ENCODE results near the gene RPS6KA5. TPM values are rescaled to one million over a fixed set of nuclear protein-coding genes. Genes with fewer than 3 reads are reported as not detected.

Gene RPS6KA5
- total and polyA plus RNA-seq, 9 of the 15 experiments (the other 6 are each of a cell fraction or from before 2014, with no cell fraction given) = 0.88 to 7.7 (median 4.7) TPM

DNA sequence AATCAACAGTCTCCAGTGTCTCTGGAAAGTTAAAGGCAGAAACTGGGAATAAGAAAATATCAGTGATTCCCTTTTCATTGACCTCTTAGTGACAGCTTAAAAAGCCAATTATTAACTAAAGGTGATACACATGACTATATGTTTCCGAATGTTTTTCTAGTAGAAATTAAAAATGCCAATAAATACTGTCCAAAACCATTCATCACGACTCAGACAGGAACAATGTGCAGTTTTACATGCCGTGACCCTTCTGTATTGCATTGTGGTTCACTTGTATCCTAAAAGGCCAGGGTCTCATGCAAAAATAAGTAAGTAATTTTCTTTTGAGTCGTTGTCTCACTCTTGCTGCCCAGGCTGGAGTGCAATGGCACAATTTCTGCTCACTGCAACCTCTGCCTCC, 138.3 kb downstream of the RPS6KA5 start:
- in situ Hi-C loops (cut with MboI) = no loop called here
- H3K4me2 ChIP-seq (ENCODE audit: insufficient read depth, low read length) = no peak overlapping the region
- DNase-seq (ENCODE audit: extremely low read depth in 1 of 4, low spot score in 3 of 4) = no peak
- no peaks in the 10 kb centered on the region for H3K79me2 ChIP-seq (ENCODE audit: control insufficient read depth, insufficient read depth, low read length)
- intact Hi-C loops (cut with micrococcal nuclease) = no loop called here
- H3K4me3 ChIP-seq = no peak overlapping the region
- WGBS (ENCODE audit: insufficient coverage, low coverage, missing lambda C conversion rate) = 55% methylated on average over 4 of the region's 4 CpGs
- no peak overlapping the region for H3K27ac ChIP-seq (ENCODE audit: extremely low read depth, low read depth, low read length)
- TF ChIP-seq L3MBTL2 (IDR thresholded peaks at IDR 0.05) = no peak
- TF ChIP-seq GABPB1 (CRISPR knock-in tag; IDR thresholded peaks at IDR 0.05) = no peak
- TF ChIP-seq, protein P1, sequence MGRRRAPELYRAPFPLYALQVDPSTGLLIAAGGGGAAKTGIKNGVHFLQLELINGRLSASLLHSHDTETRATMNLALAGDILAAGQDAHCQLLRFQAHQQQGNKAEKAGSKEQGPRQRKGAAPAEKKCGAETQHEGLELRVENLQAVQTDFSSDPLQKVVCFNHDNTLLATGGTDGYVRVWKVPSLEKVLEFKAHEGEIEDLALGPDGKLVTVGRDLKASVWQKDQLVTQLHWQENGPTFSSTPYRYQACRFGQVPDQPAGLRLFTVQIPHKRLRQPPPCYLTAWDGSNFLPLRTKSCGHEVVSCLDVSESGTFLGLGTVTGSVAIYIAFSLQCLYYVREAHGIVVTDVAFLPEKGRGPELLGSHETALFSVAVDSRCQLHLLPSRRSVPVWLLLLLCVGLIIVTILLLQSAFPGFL (CRISPR knock-in tag; IDR thresholded peaks at IDR 0.05) = no peak
- no peak for TF ChIP-seq ZNF589 (CRISPR knock-in tag; IDR thresholded peaks at IDR 0.05; ENCODE audit: low read depth)
- TF ChIP-seq WHSC1 (IDR thresholded peaks at IDR 0.05; ENCODE audit: low read length) = no peak
- no peak for TF ChIP-seq ZNF197 (CRISPR knock-in tag; IDR thresholded peaks at IDR 0.05; ENCODE audit: low read depth)
- TF ChIP-seq, protein P2, sequence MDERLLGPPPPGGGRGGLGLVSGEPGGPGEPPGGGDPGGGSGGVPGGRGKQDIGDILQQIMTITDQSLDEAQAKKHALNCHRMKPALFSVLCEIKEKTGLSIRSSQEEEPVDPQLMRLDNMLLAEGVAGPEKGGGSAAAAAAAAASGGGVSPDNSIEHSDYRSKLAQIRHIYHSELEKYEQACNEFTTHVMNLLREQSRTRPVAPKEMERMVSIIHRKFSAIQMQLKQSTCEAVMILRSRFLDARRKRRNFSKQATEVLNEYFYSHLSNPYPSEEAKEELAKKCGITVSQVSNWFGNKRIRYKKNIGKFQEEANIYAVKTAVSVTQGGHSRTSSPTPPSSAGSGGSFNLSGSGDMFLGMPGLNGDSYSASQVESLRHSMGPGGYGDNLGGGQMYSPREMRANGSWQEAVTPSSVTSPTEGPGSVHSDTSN (CRISPR knock-in tag; IDR thresholded peaks at IDR 0.05; ENCODE audit: low read depth) = no peak
- TF ChIP-seq, protein P2 (tag; conservative IDR thresholded peaks at IDR 0.05; ENCODE audit: low read depth) = no peak
- TF ChIP-seq, protein P3, sequence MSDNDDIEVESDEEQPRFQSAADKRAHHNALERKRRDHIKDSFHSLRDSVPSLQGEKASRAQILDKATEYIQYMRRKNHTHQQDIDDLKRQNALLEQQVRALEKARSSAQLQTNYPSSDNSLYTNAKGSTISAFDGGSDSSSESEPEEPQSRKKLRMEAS (CRISPR knock-in tag; IDR thresholded peaks at IDR 0.05) = no peak
- no peak for TF ChIP-seq ARHGAP35 (IDR thresholded peaks at IDR 0.05; ENCODE audit: partially characterized antibody)
- TF ChIP-seq POU5F1 (IDR thresholded peaks at IDR 0.05; ENCODE audit: borderline replicate concordance, low read depth, low read length, partially characterized antibody) = no peak
- no peak for TF ChIP-seq ZNF445 (CRISPR knock-in tag; IDR thresholded peaks at IDR 0.05; ENCODE audit: low read depth)
- no peak for TF ChIP-seq SMAD3 (CRISPR knock-in tag; conservative IDR thresholded peaks at IDR 0.05)
- no peak for TF ChIP-seq MYC (IDR thresholded peaks at IDR 0.05; ENCODE audit: low read depth, low read length)
- no peak for TF ChIP-seq MYC (CRISPR knock-in tag; IDR thresholded peaks at IDR 0.05; ENCODE audit: borderline replicate concordance, low read depth)
- POLR2A ChIA-PET = no interaction called here
- H3K9me3 ChIP-seq (replicated peaks; ENCODE audit: control insufficient read depth, insufficient read depth, low read depth, low read length) = no peaks in the 10 kb centered on the region
- CTCF ChIA-PET (ENCODE audit: low intra/inter-chr PET ratio) = no interaction called here
- no peak for ATAC-seq
- no peaks in the 10 kb centered on the region for H3K36me3 ChIP-seq (ENCODE audit: control insufficient read depth, insufficient read depth, low read length)
- no peaks in the 10 kb centered on the region for H4K20me1 ChIP-seq (replicated peaks; ENCODE audit: control insufficient read depth, insufficient read depth, low read length)
- H3K27me3 ChIP-seq (ENCODE audit: control insufficient read depth in 2 of 2, insufficient read depth in 2 of 2, low read length in 2 of 2) = no peaks in the 10 kb centered on the region
- H3K4me1 ChIP-seq (replicated peaks in 1 of 2; ENCODE audit: control insufficient read depth in 2 of 2, insufficient read depth in 2 of 2, low read length in 2 of 2) = no peaks in the 10 kb centered on the region
- no peaks in the 10 kb centered on the region for H3K9me1 ChIP-seq (ENCODE audit: control insufficient read depth, insufficient read depth, low read length)
- BruUV-seq (replicated peaks) = no TSS peak
- no peak overlapping the region for H2AFZ ChIP-seq (ENCODE audit: low read depth, low read length)
- FAIRE-seq = no peak
- H3K9ac ChIP-seq (ENCODE audit: insufficient read depth in 1 of 2, low read depth in 2 of 2, low read length in 2 of 2) = no peak overlapping the region
